Measurements from ENCODE around the gene DUSP15.

Gene DUSP15

DNA sequence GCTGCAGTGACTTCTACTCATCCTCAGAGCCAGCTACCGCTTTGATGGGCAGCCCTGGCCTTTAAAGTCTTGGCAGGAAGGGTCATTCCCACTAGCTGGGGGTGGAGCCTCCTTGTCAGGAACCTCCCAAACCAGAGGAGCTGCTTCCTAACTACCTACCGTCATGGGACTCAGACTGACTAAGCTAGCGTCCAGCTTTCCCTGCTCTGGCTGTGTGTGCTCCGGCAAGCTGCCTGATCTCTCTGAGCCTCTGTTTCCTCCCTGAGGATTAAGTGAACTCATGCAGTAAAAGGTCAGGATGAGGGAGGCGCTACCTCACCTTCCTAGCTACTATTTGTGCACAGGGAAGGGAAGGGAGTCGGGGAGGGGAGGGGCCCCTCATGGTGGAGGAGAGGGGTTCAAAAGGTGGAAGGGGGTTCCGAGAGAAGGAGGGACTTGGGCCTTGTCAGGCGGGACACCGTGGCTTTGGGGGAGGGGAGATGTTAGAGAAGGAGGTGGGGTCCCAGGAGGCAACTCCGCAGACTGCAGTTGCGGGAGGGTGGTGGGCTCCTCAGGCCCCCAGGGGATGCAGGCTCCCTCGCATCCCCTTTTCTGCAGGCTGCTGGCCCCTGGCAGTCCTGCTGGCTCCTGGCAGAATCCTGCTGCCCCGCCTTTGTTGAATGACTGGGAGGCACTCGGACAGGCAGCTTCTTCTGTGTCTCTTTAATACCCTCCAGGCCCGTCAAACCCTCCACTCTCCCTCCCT is 9.8 kb downstream of the DUSP15 start:
- DNase-seq (ENCODE audit: low read depth, low spot score): no peak

- no peak for DNase-seq (ENCODE audit: low read depth, low spot score)
Measured at GRCh38 chr20:31859998-31860380, 10.3 kb downstream of the DUSP15 start.

DNA sequence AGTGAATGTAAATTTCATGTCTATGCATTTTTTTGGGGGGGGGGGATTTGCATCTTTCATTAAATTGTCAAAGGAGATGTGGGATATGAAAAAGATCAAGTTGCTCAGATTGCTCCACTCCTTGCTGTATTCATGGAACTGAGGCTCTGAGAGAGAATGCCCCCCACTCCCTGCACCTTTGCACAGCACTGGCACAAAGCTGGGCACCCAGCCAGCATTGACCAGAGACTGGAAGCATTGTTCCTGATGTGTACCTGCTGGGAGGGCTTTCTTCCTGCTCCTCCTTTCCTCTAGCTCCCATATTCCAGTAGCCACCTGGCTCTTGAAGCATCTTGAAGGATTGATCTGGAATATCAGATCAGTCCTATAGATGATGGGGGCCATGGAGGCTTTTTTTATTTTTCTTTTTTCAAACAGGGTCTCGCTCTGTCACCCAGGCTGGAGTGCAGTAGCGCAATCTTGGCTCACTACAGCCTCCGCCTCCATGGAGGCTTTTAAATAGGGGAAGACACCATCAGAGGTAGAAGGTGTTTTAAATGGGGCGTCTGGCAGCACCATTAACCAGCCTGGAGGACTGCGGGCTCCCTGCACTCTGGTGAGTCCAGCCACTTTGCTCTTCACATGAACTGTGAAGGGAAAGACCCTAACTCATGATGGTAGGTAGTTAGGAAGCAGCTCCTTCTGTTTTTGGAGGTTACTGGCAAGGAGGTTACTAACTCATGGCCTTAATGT is 10.9 kb downstream of the DUSP15 start:
- DNase-seq (ENCODE audit: low read depth, low spot score): no peak

GRCh38 chr20:31858760-31859083 is 11.6 kb downstream of the DUSP15 start:
- no peak for DNase-seq (ENCODE audit: low read depth, low spot score)

GRCh38 chr20:31857861-31858759 is 12.2 kb downstream of the DUSP15 start:
- DNase-seq (ENCODE audit: low read depth, low spot score): no peak

DNA sequence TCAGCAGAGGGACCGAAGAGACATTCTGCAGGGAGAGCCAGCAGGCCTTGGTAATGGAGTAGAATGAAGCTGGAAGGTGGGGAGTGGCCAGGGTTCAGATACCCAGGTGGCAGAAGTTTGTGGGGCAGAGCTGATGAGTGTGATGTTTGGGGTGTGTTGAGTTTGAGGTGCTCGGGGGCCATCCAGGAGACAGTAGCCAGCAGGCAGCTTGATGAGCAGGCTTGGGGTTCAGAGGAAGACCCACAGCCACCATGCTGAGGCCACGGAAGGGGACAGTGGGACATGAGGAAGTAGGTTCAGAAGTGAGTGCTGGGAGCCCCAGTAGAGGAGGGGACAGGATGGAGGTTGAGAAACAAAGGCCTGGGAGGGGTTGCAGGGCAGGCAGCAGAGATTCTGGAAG is 13.8 kb downstream of the DUSP15 start:
- no peak for DNase-seq (ENCODE audit: low read depth, low spot score)

DNA sequence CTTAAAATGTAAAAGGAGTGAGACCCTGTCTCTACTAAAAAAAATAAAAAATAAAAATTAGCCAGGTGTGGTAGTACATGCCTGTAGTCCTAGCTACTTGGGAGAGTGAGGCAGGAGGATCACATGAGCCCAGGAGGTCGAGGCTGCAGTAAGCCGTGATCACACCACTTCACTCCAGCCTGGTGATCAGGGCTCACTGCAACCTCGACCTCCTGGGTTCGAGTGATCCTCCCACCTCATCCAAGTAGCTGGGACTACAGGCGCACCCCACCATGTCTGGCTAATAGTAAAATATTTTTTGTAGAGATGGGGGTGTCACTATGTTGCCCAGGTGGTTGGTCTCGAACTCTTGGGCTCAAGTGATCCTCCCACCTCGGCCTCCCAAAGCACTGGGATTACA is 16.8 kb downstream of the DUSP15 start:
- no peak for DNase-seq (ENCODE audit: low read depth, low spot score)

DNA sequence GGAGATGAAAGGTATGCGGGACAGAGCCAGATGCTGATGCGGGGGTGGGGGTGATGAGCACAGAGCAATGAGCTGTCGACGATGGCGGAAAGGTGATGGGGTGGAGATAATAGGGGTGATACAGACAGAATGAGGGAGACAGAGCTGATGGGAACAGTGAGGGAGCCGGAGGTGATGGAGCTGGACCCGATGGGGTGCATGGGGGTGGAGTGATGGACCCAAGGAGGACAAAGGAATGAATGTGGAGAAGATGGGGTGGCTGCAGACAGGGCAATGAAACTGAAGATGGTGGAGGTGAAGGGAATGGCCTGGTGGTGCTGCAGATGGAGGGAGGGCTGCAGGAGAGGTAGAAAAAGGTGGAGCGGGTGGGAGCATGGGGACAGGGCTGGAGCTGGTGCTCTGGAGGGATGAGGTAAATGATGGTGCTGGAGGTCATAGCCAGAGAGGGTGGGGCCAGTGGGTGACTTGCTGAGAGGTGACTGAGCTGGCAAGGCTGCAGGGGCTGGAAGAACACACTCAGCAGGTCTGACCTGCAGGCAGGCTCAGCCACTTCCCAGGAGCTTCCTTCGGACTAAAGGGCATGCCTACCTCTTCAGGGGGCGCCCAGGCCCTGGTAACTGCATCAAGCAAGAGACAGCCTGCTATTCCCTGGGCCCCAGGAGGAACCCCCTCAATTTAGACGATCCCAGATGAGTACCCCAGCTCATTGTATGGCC is 18.9 kb downstream of the DUSP15 start:
- no peak for DNase-seq (ENCODE audit: low read depth, low spot score)

- no peak for DNase-seq (ENCODE audit: low read depth, low spot score)
Measured at GRCh38 chr20:31849306-31849930, 20.9 kb downstream of the DUSP15 start.

DNA sequence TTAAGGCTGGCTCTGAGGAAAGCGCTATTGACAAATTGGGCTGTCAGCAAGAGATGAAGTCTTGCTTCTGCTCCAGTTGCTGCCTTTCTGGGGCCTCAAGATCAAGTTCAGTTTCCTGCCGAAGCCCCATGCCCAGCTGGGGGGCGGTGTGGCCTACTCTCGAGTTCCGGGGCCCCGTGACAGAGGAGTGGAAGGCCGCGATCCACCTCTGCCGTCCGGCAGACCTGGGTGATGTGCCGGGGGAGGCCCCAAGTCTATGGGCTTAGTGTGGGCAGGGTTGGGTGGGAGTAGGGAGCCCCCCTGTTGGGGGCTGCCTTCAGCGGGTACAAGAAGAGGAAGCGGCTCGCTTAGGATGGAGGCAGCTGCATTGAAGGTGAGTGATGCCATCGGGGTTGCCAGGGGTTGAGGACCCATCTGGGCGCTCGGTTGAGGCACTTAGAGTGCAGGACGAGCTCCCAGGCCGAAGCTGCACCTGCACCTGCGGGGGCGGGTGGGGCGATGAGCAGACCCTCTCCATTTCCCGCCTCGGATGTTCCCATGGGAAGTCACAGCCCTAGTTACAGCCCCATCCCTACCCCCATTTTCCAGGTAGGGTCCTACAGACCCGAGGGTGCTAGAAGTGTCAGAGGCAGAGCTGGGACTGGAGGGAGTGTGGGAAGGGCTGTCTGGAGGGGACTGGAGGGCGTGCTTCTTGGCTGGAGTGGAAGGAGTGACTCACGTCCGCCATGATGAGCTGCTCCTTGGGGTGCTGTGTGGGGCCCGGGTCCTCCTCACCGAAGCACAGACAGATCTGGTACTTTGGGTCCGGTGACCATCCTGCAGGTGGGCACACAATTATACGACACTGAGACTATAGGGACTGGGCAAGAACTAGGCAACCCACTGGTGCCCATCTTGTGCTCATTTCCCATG is 22.0 kb downstream of the DUSP15 start:
- DNase-seq (ENCODE audit: low read depth, low spot score): no peak

- DNase-seq (ENCODE audit: low read depth, low spot score): no peak
Measured at GRCh38 chr20:31846793-31847138, 23.6 kb downstream of the DUSP15 start.

DNA sequence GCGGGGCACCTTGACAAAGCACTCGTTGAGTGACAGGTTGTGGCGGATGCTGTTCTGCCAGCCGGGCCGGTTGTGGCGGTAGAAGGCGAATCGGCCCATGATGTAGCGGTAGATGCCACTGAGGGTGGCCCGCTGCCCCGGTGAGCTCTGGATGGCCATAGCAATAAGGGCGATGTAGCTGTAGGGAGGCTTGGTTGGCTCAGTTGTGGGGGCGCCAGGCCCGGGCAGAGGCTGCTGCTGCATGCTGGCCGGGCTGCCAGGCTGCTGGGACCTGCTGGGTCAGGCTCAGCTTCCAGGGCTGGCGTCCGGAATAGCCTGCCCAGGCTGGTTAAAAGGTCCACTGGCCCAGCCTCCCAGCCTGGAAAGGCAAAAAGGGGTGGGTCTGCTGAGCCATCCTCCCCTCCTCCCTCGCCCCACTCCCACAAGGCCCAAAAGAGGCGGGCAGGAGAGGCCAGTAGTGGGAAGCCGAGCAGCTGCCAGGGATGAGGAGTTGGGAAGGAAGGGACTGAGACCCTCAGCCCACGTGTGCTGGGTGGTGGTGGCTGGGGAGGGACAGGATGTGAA is 24.9 kb downstream of the DUSP15 start, which contains the start of gene FOXS1:
Gene FOXS1 (minus strand): TSS at position 305 of the 564 bp plus-strand sequence. CDS start 62 bp downstream, at position 243.
- no peak for DNase-seq (ENCODE audit: low read depth, low spot score)

GRCh38 chr20:31844737-31845299 is 25.5 kb downstream of the DUSP15 start:
- no peak for DNase-seq (ENCODE audit: low read depth, low spot score)

- no peak for DNase-seq (ENCODE audit: low read depth, low spot score)
Measured at GRCh38 chr20:31843881-31844280, 26.4 kb downstream of the DUSP15 start.

DNA sequence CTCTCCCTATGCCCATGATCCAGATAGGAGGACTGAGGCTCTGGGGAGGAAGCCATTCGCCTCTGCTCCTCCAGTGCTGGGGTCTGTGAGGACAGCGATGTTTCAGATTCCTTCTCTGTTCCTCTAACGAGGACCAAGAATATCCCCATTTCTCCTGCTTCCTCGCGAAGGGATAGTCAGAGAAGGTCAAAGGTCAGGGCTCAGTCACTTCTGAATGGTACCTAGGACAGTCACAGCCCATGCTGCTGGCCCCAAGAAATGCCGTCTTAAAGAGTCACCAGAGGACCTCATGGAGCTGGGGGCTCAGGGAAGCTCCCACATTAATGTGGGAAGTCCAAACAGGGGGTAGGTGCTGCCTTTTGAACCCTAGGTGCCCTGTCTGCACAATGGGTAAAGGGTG is 27.0 kb downstream of the DUSP15 start:
- no peak for DNase-seq (ENCODE audit: low read depth, low spot score)

DNA sequence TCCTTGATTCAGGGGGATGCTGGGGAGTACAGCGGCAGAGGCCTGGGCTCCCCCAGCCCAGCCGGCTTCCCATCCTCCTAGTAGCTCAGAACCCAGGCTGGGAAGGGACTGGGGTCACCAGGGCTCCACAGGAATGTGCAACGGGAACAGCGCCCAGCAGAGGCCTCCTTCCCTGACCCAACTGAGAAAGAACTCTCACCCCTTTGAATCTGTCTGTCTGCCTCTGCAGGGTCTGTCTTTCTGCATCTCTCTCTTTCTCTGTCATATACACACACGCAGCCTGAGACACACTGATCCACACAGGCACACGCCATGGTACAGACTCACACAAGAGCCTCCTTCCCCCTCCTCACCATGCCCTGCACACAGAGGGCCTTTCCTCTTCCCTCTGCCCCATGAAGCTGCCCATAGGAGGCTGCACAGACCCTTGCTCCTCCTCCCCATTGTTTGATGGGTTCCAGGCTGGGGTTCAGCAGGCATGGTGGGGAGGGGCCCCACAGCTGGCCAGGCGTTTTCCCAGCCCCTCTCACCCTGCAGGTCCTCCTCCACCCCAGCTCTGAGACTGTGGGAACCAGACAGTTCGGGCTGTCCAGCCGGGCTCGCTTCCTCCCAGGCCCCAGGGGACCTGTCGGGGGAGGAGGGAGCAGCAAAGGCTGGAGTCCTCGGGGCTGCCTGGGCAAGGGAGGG is 27.7 kb downstream of the DUSP15 start:
- no peak for DNase-seq (ENCODE audit: low read depth, low spot score)

- no peak for DNase-seq (ENCODE audit: low read depth, low spot score)
Measured at GRCh38 chr20:31841928-31842327, 28.4 kb downstream of the DUSP15 start.

- DNase-seq (ENCODE audit: low read depth, low spot score): no peak
Measured at GRCh38 chr20:31840906-31841816, 29.2 kb downstream of the DUSP15 start.
